ENCODE measurements around the gene MAP2K6.

Gene MAP2K6

GRCh38 chr17:69444023-69444422, 29.5 kb downstream of the MAP2K6 start:
- TF ChIP-seq POLR2AphosphoS5 (IDR thresholded peaks at IDR 0.05; ENCODE audit: borderline replicate concordance, low read depth, low read length) (no peak), EZH2 (IDR thresholded peaks at IDR 0.05) (no peak), FOXP2 (optimal IDR thresholded peaks at IDR 0.05; ENCODE audit: control extremely low read depth, extremely low read length, insufficient read depth) (no peak)
- no peak for DNase-seq (ENCODE audit: low read depth, low spot score)

DNA sequence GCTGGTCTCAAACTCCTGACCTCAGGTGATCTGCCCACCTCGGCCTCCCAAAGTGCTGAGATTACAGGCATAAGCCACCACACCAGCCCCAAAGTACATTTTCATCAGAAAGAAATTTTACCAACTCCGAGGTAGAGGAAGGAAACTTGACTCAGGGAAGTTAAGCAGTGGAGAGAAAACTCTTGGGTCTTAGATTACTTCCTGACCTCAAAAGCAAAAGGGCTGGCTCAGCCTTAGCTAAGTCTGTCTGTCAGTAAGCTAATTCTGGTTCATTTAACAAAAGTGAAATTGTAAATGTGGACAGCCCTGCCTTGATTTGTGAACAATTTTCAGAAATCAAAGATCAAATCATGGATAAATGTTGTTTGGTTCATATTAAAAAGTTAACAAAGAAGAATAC, 30.6 kb downstream of the MAP2K6 start:
- DNase-seq (ENCODE audit: low read depth, low spot score), result no peak
- Histone ChIP-seq H3K27ac (no peak overlapping the region), H3K9ac (ENCODE audit: insufficient read length) (no peak overlapping the region), H3K36me3 (ENCODE audit: insufficient read depth, low read length) (no peaks in the 10 kb centered on the region), H3K4me3 (no peak overlapping the region), H3K9me3 (ENCODE audit: low read depth, low read length) (no peaks in the 10 kb centered on the region)
- TF ChIP-seq POLR2AphosphoS5 (IDR thresholded peaks at IDR 0.05; ENCODE audit: borderline replicate concordance, low read depth, low read length), result no peak
- TF ChIP-seq EZH2 (IDR thresholded peaks at IDR 0.05), result no peak
- TF ChIP-seq FOXP2 (optimal IDR thresholded peaks at IDR 0.05; ENCODE audit: control extremely low read depth, extremely low read length, insufficient read depth), result no peak

More at GRCh38 chr17:69444023-69444422, 29.5 kb downstream of the MAP2K6 start:
- Histone ChIP-seq H3K36me3 (ENCODE audit: insufficient read depth, low read length) (no peaks in the 10 kb centered on the region), H3K27ac (no peak overlapping the region), H3K4me3 (no peak overlapping the region), H3K9me3 (ENCODE audit: low read depth, low read length) (no peaks in the 10 kb centered on the region), H3K9ac (ENCODE audit: insufficient read length) (no peak overlapping the region)

GRCh38 chr17:69447726-69448125, 33.2 kb downstream of the MAP2K6 start:
- no peak for TF ChIP-seq POLR2AphosphoS5 (IDR thresholded peaks at IDR 0.05; ENCODE audit: borderline replicate concordance, low read depth, low read length)
- TF ChIP-seq EZH2 (IDR thresholded peaks at IDR 0.05), result no peak
- no peak for TF ChIP-seq FOXP2 (optimal IDR thresholded peaks at IDR 0.05; ENCODE audit: control extremely low read depth, extremely low read length, insufficient read depth)
- no peak overlapping the region for H3K9ac ChIP-seq (ENCODE audit: insufficient read length)
- DNase-seq (ENCODE audit: low read depth, low spot score), result no peak
- H3K27ac ChIP-seq, result no peak overlapping the region
- no peak overlapping the region for H3K4me3 ChIP-seq
- no peaks in the 10 kb centered on the region for H3K36me3 ChIP-seq (ENCODE audit: insufficient read depth, low read length)
- no peaks in the 10 kb centered on the region for H3K9me3 ChIP-seq (ENCODE audit: low read depth, low read length)

DNA sequence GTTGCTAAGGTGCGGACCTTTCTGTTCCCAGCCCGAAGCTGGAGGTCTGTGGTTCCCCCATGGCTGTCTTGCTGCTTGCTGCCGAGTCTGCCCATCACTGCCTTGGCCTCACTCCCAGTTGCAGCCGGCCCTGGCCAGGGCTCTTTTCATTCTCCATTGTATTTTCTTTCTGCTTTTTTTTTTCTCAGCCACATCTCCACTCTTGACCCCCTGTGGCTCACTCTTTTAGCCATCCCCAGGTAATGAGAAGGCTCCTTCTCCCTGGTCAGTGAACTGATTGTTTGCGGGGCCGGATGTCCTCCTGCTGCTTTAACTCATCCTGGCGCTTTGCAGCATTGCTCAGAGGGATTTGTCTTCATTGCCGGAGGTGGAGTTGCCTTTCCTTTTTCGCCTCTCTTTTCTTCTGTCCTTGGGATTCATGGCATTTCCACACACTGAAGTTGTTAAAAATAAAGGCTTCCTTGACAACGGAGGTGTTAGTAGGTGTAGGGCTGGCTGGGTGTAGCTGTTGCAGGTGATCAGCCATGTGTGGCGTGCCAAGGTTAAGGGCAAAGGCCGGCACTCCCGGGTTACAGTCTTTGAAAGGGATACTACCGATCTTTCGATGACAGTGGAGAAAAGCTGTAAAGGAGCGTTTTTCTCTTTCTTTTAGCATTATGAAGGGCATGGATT, 34.1 kb downstream of the MAP2K6 start:
- no peak for TF ChIP-seq EZH2 (IDR thresholded peaks at IDR 0.05)
- TF ChIP-seq POLR2AphosphoS5 (IDR thresholded peaks at IDR 0.05; ENCODE audit: borderline replicate concordance, low read depth, low read length), result no peak
- TF ChIP-seq FOXP2 (optimal IDR thresholded peaks at IDR 0.05; ENCODE audit: control extremely low read depth, extremely low read length, insufficient read depth), result no peak
- Histone ChIP-seq H3K9ac (ENCODE audit: insufficient read length) (no peak overlapping the region), H3K27ac (no peak overlapping the region), H3K36me3 (ENCODE audit: insufficient read depth, low read length) (no peaks in the 10 kb centered on the region), H3K9me3 (ENCODE audit: low read depth, low read length) (no peaks in the 10 kb centered on the region), H3K4me3 (no peak overlapping the region)
- DNase-seq (ENCODE audit: low read depth, low spot score), result no peak

DNA sequence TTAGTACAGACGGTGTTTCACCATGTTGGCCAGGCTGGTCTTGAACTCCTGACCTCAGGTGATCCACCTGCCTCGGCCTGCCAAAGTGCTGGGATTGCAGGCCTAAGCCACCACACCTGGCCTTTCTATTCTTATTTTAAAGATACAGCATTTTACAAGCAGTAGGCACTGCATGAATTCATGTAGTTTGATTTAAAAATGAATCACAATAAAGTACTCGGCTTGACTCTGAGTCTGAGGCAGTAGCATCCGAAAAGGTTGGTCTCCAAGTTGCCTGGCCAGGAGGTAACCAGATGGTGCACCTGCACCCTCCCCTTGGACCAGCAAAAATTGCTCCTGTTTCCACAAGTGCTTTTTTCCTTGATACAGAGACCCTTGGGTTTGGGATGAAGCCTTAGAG, 35.6 kb downstream of the MAP2K6 start:
- H3K4me3 ChIP-seq, result no peak overlapping the region
- no peaks in the 10 kb centered on the region for H3K9me3 ChIP-seq (ENCODE audit: low read depth, low read length)
- H3K9ac ChIP-seq (ENCODE audit: insufficient read length), result no peak overlapping the region
- no peak for DNase-seq (ENCODE audit: low read depth, low spot score)
- H3K36me3 ChIP-seq (ENCODE audit: insufficient read depth, low read length), result no peaks in the 10 kb centered on the region
- TF ChIP-seq POLR2AphosphoS5 (IDR thresholded peaks at IDR 0.05; ENCODE audit: borderline replicate concordance, low read depth, low read length), result no peak
- no peak for TF ChIP-seq EZH2 (IDR thresholded peaks at IDR 0.05)
- no peak for TF ChIP-seq FOXP2 (optimal IDR thresholded peaks at IDR 0.05; ENCODE audit: control extremely low read depth, extremely low read length, insufficient read depth)
- H3K27ac ChIP-seq, result no peak overlapping the region

DNA sequence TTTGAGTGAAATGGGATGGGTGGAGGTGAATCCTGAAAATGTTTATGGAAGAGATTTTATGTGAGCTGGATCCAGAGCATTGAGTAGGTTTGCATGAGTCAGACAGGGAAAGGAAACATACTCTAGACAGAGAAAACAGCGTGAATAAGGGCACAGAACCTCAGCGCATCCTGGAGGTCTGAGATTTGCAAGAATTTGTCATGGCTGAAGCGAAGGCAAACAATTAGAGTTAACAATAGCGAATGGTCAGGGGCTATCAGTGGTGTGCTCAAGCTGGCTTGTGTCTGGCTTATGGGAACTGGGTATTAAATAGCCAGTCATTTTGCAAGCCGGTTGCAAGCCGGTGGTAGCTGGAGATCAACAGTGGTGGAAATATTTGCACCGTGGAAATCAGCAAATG, 36.4 kb downstream of the MAP2K6 start:
- Histone ChIP-seq H3K9ac (ENCODE audit: insufficient read length) (no peak overlapping the region), H3K4me3 (no peak overlapping the region), H3K9me3 (ENCODE audit: low read depth, low read length) (no peaks in the 10 kb centered on the region), H3K27ac (no peak overlapping the region), H3K36me3 (ENCODE audit: insufficient read depth, low read length) (no peaks in the 10 kb centered on the region)
- DNase-seq (ENCODE audit: low read depth, low spot score), result no peak
- no peak for TF ChIP-seq FOXP2 (optimal IDR thresholded peaks at IDR 0.05; ENCODE audit: control extremely low read depth, extremely low read length, insufficient read depth)

GRCh38 chr17:69451416-69452394, 37.2 kb downstream of the MAP2K6 start:
- no peak for TF ChIP-seq POLR2AphosphoS5 (IDR thresholded peaks at IDR 0.05; ENCODE audit: borderline replicate concordance, low read depth, low read length)
- Histone ChIP-seq H3K4me3 (no peak overlapping the region), H3K27ac (no peak overlapping the region), H3K9me3 (ENCODE audit: low read depth, low read length) (no peaks in the 10 kb centered on the region), H3K9ac (ENCODE audit: insufficient read length) (no peak overlapping the region), H3K36me3 (ENCODE audit: insufficient read depth, low read length) (no peaks in the 10 kb centered on the region)
- DNase-seq (ENCODE audit: low read depth, low spot score), result no peak

- Histone ChIP-seq H3K27ac (no peak overlapping the region), H3K9ac (ENCODE audit: insufficient read length) (no peak overlapping the region), H3K9me3 (ENCODE audit: low read depth, low read length) (no peaks in the 10 kb centered on the region), H3K36me3 (ENCODE audit: insufficient read depth, low read length) (no peaks in the 10 kb centered on the region), H3K4me3 (no peak overlapping the region)
- no peak for DNase-seq (ENCODE audit: low read depth, low spot score)
- TF ChIP-seq POLR2AphosphoS5 (IDR thresholded peaks at IDR 0.05; ENCODE audit: borderline replicate concordance, low read depth, low read length) (no peak), EZH2 (IDR thresholded peaks at IDR 0.05) (no peak)
Measured at GRCh38 chr17:69452664-69453260, 38.3 kb downstream of the MAP2K6 start.

Measured in SK-N-MC (cell line).